Retinal pigment epithelial cell (primary cell): ENCODE results near the gene ZNF550.

ENCODE experiments used
- DNase-seq: peaks from one replicate; pipeline ENCODE4 v3.0.0-alpha.2; 2010; ENCODE audit warnings: low read depth
- H3K4me3 ChIP-seq: 2 replicates; pipeline ENCODE4 v1.5.1; 2011; ENCODE audit warnings: mild to moderate bottlenecking, low read length, control low read depth, moderate library complexity
- TF ChIP-seq, protein P1 (sequence below): conservative IDR thresholded peaks from 2 replicates; pipeline ENCODE4 v1.5.1; 2011; ENCODE audit warnings: low read depth, low read length, control low read depth, inconsistent platforms

ZNF550 gene

DNA sequence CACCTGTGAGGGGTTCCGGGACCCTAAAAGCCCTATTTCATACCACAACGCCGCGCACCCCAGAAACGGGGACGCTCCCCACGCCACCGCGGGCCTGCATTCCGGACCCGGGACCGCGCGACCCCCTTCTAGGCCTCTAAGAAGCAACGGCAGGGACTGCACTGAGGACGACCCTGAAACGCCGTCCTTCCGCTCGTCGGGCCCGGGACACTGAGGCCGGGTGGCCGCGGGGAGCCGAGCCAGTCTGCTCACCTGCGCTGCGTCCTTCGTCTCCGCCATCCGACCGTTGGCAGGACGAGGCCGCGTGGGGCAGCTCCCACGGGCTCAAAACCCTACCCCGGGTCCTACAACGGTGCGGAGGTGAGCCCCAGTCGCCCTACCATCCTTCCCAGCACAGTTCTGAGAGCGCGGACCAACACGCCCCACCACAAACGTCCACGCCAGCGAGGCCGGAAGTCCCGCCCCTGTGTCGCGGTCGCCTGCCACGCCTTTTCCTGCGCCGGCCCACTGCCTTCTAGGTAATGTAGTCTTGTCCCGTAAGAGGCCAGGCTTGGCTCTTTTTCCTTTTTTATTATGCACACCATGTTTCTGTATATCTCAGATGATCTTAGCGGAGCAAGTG is at the start of gene ZNF550:
Gene ZNF550, minus strand, starts transcription at position 460 of the 622 bp plus-strand sequence. Its CDS starts 181 bp downstream, at position 279.
- peak; percentile 64 for DNase-seq
- TF ChIP-seq, protein P1, sequence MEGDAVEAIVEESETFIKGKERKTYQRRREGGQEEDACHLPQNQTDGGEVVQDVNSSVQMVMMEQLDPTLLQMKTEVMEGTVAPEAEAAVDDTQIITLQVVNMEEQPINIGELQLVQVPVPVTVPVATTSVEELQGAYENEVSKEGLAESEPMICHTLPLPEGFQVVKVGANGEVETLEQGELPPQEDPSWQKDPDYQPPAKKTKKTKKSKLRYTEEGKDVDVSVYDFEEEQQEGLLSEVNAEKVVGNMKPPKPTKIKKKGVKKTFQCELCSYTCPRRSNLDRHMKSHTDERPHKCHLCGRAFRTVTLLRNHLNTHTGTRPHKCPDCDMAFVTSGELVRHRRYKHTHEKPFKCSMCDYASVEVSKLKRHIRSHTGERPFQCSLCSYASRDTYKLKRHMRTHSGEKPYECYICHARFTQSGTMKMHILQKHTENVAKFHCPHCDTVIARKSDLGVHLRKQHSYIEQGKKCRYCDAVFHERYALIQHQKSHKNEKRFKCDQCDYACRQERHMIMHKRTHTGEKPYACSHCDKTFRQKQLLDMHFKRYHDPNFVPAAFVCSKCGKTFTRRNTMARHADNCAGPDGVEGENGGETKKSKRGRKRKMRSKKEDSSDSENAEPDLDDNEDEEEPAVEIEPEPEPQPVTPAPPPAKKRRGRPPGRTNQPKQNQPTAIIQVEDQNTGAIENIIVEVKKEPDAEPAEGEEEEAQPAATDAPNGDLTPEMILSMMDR: no peak
- H3K4me3 ChIP-seq: peak within 1 kb of the TSS; percentile 92

DNA sequence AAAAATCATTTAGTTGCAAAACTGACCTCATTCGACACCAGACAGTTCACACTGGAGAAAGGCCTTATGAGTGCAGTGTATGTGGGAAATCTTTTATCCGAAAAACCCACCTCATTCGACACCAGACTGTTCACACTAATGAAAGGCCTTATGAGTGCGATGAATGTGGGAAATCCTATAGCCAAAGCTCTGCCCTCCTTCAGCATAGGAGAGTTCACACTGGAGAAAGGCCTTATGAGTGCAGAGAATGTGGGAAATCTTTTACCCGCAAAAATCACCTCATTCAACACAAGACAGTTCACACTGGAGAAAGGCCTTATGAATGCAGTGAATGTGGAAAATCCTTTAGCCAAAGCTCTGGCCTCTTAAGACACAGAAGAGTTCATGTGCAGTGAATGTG is 47.3 kb upstream of the ZNF550 start:
- TF ChIP-seq, protein P1: no peak
- no peak for DNase-seq
- no peak overlapping the region for H3K4me3 ChIP-seq

DNA sequence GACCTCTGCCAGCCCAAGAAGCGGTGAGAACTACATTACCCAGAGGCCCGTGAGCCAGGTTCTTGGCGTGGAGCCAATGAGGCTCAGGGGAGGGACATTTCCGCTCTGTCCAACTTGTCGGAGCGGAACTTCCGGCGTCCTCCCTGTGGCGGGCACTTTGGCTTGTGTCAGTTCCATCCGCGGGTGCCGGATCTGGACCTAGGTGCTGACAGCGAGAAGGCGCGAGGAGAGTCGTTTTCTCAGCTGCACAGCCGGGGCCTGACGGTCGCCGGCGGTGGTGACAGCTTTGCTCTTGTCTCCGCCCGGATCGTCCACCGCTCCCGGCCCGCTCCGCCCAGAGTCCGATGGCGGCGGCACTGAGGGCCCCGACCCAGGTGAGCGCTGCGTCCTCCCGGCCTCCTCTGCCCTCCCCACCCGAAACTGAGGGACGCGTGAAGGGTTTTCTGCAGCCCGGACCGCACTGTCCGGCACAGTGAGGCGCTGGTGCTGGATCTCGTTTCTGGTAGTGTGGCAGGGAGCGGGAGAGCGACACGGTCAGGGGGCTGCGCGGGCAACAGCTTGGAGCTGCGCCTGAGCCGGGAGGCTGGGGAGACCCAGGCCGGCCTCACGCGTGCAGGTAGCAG is 40.2 kb upstream of the ZNF550 start, which contains the start of gene ZNF530:
Gene ZNF530, plus strand, starts transcription at position 125 of the 623 bp plus-strand sequence. CDS start 4,461 bp downstream, outside the sequence.
- TF ChIP-seq, protein P1: no peak
- DNase-seq: peak; percentile 65
- peak within 1 kb of the TSS; percentile 81 for H3K4me3 ChIP-seq

DNA sequence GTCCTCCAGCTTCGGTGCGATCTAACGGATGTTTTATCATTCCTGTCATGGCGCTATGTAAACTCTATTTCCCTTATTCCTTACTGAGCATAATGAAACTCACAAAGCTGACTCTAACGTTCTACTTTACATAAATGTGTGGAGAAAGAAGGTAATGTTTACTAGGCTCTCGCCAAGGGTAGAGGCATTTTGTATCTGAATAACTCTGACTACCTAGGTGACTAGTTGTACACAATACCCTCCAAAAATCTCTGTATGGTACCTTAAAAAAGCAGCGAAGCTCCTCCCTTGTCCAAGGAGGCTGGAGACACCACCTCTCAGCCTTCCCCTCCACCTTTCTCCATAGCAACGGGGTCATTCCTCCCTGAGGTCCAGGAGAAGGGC is 39.7 kb upstream of the ZNF550 start:
- TF ChIP-seq, protein P1: no peak
- peak overlapping the region; percentile 81 for H3K4me3 ChIP-seq
- DNase-seq: no peak

DNA sequence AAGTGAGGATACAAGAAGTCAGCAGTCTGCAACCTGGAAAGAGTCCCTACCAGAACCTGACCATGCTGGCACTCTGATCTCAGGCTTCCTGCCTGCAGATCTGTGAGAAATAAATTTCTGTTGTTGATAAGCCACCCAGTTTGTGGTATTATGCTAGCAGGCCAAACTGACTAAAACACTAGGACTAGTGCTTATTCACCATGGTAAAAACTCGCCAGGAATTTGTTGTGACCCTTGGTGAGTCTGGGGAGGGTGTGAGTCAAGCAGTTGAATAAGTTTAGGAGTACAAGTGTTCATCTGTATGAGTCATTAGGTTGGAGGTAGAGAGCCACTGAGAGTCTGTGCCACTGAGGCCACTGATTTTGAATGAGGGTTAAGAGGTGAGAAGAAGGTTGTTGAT is 27.9 kb upstream of the ZNF550 start:
- TF ChIP-seq, protein P1: no peak
- DNase-seq: no peak
- H3K4me3 ChIP-seq: no peak overlapping the region

DNA sequence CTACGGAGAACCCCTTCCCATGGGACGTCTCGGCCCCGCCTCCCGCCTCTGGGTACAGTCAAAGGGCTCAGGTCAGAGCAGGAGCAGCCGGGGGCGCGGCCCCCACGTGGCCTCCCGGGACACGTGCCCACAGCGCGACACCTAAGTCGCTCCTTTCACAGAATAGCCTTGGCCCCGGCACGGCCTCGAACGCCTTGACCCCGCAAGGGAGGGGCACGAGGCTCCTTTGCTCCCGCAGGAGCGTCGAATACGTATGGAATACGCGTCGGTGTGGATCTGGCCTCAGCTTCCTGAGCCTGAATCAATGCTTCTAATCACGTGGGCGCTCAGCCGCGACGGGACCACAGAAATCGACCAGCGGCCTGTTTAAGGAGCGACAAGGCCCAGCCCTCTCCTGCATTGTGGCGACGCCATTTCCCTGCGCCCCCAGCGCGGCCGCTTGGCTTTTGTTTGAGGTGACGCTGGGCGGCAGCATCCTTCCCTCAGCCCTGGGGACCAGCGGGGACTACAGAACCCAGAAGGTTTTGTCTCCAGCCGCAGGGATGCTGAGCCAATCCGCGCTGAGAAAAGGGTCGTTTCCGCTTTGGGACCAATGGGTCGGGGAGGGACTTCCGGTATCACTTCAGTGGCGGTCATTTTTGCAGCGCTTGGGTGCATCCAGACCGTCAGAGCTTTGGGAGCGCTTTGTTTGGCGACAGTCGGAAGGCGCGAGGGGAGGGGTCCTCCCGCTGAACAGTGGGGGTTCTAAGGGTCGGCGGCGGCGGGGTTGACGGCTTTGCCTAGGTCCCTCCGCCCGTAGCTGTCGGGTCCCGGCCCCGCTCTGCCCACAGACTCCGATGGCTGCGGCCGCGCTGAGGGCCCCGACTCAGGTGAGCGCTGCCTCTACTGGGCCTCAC is 24.1 kb upstream of the ZNF550 start, which contains the start of gene ZIK1:
Gene ZIK1, plus strand, starts transcription at position 625 of the 896 bp plus-strand sequence. Its CDS starts 212 bp downstream, at position 837.
- peak within 1 kb of the TSS; percentile 65 for H3K4me3 ChIP-seq
- TF ChIP-seq, protein P1: peak; percentile 11
- DNase-seq: peak; percentile 74
